HL-60/S4 (cell line): ENCODE measurements around the gene SPATA12.
"Not testable (repeated sequence)": the region's sequence is repeated elsewhere in the genome, so short reads cannot be mapped to it uniquely, and the experiment has no call there.

Experiments used
- in situ Hi-C: fragments of 300-500 bp; cut with MboI; formaldehyde crosslinking; loops from 2 replicates; pipeline ENCODE4 v1.14.3; 2022; ENCODE audit warnings: low sequenced_read_pairs

Gene SPATA12

GRCh38 chr3:57081173-57081572 lies 20.7 kb downstream of the SPATA12 start:
- in situ Hi-C loops = no loop called here

GRCh38 chr3:57082481-57082880 lies 22.0 kb downstream of the SPATA12 start:
- in situ Hi-C loops = no loop called here

GRCh38 chr3:57083266-57083995 lies 23.0 kb downstream of the SPATA12 start:
- in situ Hi-C loops = not testable (repeated sequence)

DNA sequence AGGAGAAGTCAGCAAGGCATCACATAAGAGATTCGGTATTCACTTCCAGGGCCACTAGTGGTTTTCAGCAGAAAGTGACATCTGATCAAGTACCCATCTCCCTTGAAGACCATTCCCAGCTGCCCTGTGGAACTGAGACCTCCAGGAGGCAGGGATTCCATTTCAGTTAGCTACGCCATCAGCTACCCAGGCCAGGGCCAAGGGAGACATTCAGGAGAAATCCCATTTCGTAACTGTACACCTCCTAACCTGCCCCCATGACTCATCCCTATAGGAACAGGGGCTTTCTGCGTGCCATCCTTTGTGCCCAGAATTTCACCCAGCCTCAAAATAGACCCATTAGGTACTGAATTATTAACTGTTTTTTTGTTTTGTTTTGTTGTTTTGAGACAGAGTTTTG lies 24.7 kb downstream of the SPATA12 start:
- in situ Hi-C loops = no loop called here

- in situ Hi-C loops = no loop called here
Measured at GRCh38 chr3:57086201-57086600, 25.7 kb downstream of the SPATA12 start.

DNA sequence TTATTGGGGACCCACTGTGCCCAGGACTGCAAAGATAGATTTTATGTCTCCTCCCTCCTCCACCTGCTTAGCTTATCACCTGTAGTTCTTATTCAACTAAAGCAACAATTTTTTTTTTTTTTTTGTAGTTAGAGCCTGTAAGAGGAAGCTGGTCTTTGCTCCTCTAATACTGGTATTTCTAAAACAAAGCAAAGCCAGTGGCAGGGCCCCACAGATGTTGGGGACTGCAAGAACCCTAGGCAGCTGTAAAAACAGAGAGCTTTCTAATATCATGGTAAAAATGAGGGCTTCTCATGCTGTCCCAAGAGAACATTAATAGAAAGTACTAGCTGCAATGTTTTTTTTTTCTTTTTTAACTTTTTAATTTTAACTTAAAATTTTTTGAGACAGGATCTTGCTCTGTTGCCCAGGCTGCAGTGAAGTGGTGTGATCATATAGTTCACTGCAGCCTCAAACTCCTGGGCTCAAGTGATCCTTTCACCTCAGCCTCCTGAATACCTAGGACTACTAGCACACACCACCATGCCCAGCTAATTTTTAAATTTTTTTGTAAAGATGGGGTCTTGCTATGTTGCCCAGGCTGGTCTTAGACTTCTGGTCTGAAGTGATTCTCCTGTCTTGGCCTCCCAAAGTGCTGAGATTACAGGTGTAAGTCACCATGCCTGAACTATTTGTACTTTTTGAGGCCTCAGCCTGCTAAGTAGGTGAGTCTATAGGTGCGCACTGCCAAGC lies 27.1 kb downstream of the SPATA12 start:
- in situ Hi-C loops = no loop called here

GRCh38 chr3:57088503-57088902 lies 28.0 kb downstream of the SPATA12 start:
- in situ Hi-C loops = no loop called here

DNA sequence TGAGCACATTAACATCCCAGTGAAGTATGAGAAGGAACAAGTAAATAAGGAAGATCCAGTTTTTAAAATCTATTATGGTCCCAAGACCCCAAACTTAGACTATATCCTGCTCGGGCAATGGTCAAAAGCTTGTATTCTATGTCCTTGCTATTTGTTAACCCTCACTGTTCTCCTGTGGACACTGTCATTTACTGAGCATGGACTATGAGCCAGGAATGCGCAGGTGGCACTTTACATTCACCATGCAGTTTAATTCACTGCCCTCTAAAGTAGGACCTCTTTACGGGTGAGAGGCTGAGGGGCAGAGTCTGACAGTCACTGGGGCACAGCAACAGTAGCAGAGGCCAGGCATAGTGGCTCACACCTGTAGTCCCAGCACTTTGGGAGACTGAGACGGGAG lies 28.6 kb downstream of the SPATA12 start:
- in situ Hi-C loops = no loop called here

DNA sequence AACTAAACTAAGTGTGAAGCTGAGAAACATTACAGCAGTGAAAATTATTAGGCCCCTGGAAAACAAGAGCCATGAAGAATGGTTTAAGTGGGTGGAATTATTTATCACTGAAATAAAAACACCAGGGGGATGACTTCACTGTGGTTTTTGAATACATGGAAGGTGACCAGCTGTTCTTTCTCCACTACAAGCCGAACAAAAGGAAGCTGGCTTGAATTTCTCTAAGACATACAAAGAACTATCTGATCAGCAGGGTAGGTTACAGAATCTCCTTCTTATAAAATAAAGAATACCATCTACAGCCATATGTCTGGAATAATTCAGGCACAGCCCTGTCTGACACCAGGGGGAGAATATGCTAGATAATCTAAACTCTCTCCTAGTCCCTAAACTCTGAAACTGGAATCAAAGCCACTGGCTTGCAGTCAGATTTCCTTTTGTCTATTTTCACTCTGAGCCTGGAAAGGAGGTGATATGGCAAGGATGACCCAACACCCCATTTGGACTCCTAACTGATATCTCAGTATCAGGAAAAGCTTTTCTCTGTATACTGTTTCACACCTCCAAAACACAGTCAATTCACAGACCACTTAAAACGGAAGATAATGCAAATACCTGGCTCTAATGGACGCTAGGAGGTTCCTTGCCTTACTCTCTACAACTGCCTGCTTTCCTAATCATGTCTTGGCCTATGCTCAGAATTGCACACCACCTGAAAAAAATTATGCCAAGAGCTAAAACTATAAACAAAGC lies 31.2 kb downstream of the SPATA12 start:
- in situ Hi-C loops = no loop called here

DNA sequence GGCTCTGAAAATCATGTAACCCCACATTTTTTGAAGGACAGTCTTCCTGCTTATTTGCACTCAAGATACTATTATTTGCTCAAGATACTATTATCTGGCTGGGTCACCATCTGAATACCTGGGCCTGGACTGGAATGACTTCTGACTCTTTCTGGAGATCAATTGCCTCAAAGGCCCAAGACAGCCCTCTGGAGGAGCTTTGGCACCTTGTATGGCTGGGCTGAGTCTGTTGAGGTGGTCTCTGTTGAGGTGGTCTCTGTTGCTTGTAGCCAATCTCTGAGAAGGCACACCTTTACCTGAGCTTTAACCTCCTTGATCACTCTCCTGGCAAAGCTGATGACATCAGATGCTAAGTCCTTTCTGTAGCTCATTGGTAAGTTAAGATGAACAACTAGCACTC lies 33.0 kb downstream of the SPATA12 start:
- in situ Hi-C loops = no loop called here

GRCh38 chr3:57093971-57094535 lies 33.6 kb downstream of the SPATA12 start:
- in situ Hi-C loops = no loop called here

DNA sequence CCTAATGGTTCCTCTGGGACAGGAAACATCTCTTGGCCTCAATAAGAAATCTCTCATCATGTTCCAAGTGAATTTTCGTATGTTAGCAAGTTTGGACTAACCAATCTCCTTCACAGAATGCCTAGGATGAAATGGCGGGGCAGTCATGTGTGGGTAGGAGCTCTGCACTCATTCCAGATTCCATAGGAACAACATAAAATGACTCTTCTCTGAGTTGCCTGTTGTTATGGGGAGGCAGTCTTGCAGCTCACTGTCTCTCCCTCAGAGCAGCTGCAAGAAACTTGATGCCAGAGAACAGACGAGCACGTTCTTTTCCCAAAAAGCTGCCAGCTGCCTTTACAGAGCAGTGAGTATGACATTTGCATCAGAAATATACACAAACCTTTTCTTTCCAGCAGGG lies 34.1 kb downstream of the SPATA12 start:
- in situ Hi-C loops = no loop called here

- in situ Hi-C loops = no loop called here
Measured at GRCh38 chr3:57095363-57095762, 34.9 kb downstream of the SPATA12 start.

DNA sequence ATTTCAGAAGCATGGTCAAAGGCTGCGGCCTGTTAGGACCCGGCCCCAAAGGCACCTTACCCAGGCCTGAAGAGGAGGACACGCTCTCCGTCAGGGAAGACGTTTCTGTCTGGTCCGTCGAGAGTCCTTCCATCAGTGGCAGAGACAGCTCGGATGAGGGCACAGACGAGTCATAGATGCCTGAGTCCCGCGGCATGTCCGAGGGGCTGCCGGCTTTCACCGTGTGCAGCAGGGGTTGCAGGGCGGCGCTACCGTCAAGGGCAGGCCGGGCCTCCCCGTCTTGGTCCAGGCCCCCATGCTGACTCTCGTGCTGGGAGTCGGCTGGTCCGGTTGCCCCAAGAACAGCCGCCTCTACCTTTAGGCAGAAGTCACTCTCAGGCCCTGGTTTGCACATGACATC lies 37.1 kb downstream of the SPATA12 start:
- in situ Hi-C loops = no loop called here

DNA sequence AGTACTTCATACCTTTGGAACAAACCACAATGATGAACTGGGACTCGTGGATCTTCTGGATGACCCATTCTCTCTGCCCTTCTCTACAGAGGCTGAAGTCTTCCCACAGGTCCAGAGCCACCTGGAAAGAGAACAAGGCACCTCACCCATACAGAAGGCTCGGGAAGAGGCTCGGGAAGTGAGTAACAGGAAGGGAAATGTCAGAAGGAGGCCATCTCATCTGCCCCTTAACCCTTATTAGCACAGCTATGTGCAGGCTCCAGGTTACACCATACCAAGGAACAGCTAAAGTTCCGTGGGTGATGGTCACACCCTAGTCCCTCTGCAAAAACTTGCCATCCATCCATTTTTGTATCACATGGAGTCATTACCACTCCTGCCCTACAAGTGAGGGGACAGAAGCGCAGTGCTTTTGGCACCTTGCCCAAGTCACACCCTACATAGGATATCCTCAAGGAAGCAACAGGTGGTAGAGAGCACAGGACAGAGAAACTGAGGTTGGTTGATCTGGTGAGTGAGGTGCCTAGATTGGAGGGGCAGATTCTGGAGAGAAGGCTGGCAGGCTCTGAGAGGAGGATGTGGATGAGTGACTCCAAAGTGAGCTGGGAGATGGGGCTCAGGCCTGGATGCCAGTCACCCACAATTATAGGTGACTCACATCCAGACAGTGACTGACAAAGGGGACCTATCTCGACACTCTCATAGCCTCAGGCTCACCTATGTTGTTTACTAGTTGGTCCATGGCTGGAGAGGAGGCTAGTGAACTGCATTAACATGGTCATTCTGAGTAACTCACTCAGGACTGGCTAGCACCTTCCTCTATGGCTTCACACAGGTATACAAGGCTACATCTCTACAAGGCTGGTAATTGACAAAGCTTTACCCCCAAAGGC lies 38.2 kb downstream of the SPATA12 start:
- in situ Hi-C loops = no loop called here

- in situ Hi-C loops = no loop called here
Measured at GRCh38 chr3:57100046-57100695, 39.7 kb downstream of the SPATA12 start.

DNA sequence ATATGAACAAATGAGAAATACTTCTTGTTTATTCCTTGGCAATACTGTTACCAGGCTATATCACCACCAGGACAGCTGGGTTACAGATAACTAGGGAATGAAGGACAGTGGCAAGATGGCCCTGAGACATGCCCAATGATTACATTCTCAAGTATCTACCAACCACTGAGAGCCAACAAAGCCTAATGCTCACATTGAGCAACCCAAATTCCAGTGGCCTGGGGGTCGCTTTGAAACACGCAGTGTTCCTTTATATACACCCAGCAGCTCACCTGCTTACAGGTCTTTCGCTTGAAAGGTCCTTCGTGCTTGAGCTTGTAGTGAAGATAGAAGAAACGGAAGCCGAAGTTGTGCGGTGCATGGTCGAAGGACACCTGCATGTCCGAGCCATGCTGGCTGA lies 45.1 kb downstream of the SPATA12 start:
- in situ Hi-C loops = no loop called here

DNA sequence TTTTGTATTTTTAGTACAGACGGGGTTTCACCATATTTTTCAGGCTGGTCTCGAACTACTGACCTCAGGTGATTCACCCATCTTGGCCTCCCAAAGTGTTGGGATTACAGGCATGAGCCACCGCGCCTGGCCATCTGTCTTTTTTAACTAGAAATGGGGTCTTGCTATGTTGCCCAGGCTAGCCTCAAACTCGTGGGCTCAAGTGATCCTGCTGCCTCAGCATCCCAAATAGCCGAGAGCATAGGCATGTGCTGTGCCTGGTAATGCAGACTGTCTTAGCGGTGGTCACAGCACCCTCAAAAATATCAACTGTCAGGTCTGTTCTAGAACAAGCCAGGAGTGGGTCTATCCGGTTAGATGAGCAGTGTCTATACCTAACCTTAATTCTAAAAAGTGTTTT lies 48.2 kb downstream of the SPATA12 start:
- in situ Hi-C loops = no loop called here

DNA sequence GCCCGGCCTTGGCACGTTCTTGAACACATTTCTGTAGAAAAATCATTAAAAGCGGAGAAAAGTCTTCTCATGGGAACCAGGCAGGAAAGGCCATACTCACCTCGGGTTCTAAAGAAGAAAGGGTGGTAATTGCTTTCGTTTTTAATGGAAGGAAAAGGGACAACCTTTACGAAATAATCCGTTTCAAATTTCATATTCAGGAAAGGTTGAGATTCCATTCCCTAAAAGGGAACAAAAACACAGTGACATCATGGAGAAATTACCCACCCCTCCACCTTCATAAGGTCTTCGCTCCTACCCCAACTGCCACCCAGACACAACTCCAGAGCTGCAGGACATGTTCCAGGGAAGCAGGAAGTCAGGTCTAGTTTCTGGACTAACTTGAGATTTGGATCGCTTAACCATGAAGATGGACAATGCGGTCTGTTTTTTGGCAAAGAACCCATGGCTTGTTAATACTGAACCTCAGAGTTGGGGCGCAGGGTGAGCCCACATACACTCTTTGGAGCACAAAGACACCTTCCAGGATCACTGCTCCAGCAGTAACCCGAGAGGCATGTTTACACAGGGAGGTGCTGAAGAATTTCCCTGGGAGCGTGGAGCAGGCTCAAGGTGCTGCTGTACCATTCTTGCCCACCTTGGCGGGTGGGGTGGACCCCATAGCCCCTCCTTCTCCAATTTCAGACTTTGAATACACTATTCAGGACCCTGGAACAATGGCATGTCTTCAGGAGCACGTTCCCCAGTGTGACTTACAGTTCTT lies 49.2 kb downstream of the SPATA12 start:
- in situ Hi-C loops = no loop called here
